ENCODE measurements around the gene REXO2. TPM values are rescaled to one million over a fixed set of nuclear protein-coding genes. Genes with fewer than 3 reads are reported as not detected.

REXO2 gene
- total and polyA plus RNA-seq, 2 of the 4 experiments (the other 2 are of a cell fraction): 179 to 255 TPM

DNA sequence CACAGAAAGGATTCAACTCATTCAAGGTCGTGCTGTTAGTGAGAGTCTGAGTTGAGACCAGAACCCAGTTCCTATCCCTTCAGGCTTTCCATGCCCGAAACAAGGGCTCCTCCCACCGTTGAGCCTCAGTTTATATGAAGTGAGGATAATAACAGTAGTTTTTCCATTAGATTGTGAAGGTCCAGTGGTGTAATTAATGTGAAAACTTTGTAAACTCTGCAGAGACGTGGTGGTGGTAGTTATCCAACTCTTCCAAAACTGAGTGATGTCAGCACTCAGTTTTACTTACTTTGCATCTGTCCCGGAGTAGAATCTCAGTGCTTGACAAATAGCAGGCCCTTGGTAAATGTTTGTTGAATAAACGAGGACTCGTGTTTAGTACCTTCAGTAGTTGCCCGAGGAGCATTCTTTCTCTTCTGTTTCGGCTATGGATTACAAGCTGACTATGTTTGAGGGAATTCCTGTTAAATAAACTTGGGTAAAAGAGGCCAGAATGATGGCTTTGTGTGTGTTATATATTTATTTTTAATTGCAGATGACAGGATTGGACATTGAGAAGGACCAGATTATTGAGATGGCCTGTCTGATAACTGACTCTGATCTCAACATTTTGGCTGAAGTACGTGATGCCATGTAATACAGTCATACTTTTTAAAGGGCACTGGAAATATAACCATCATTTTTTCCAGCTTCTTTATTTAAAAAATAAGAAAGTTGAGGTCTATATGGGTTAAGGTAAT lies 1.0 kb downstream of the REXO2 start:
- Histone ChIP-seq H2AK5ac (ENCODE audit: low read depth, low read length) (peak overlapping the region; percentile 91), H3K9ac (ENCODE audit: low read depth, low read length) (peak overlapping the region; percentile 98), H3K14ac (replicated peaks; ENCODE audit: low read depth, low read length) (peak overlapping the region; percentile 94), H3K4me1 (ENCODE audit: control insufficient read depth, insufficient read depth, low read length) (peaks cover 5% of the 10 kb centered on the region), H3K18ac (ENCODE audit: low read depth, low read length) (peak overlapping the region; percentile 60), H2BK120ac (ENCODE audit: low read depth, low read length) (peak overlapping the region; percentile 73), H3K36me3 (ENCODE audit: control insufficient read depth, insufficient read depth, low read length) (peaks cover 4% of the 10 kb centered on the region), H3K27ac (ENCODE audit: insufficient read depth, low read length) (peak overlapping the region; percentile 90), H3K9me3 (ENCODE audit: control insufficient read depth, insufficient read depth, low read length) (no peaks in the 10 kb centered on the region), H2AK9ac (replicated peaks; ENCODE audit: low read depth, low read length, poor library complexity) (peak overlapping the region; percentile 98), H2AFZ (replicated peaks; ENCODE audit: low read length, poor library complexity) (peak overlapping the region; percentile 98), H3K9me1 (ENCODE audit: insufficient read depth, low read length) (peaks cover 8% of the 10 kb centered on the region; the same call in 1 of the 2 replicates), H4K5ac (ENCODE audit: low read depth, low read length) (peak overlapping the region; percentile 36; the same call in 1 of the 2 replicates), H3K79me1 (ENCODE audit: low read depth in 1 of 2, low read length in 2 of 2) (peaks cover 11 to 45% of the 10 kb centered on the region in 2 experiments; a peak in 2 of 4 replicates), H4K20me1 (ENCODE audit: insufficient read depth, low read length) (peaks cover 8% of the 10 kb centered on the region), H2BK15ac (ENCODE audit: low read depth, low read length) (peak overlapping the region; percentile 6; the same call in 1 of the 3 replicates), H3K4me3 (ENCODE audit: insufficient read depth, low read depth, low read length) (peak overlapping the region; percentile 89), H2BK5ac (ENCODE audit: low read depth, low read length, poor library complexity, severe bottlenecking) (peak overlapping the region; percentile 89), H3K4me2 (ENCODE audit: low read depth, low read length) (peak overlapping the region; percentile 77), H4K8ac (ENCODE audit: low read depth in 2 of 2, low read length in 2 of 2) (peak overlapping the region; percentile 21 to 81; a peak in 3 of 4 replicates), H3K56ac (ENCODE audit: extremely low read depth, insufficient read depth, low read length) (peak overlapping the region; percentile 89), H2BK20ac (ENCODE audit: low read depth, low read length) (peak overlapping the region; percentile 54; the same call in 1 of the 2 replicates), H3K27me3 (ENCODE audit: control insufficient read depth, insufficient read depth, low read length) (no peaks in the 10 kb centered on the region), H3K4ac (ENCODE audit: low read depth, low read length) (peak overlapping the region; percentile 91), H4K91ac (ENCODE audit: insufficient read depth, low read depth, low read length) (peak overlapping the region; percentile 86), H3K23ac (ENCODE audit: low read depth, low read length) (peak overlapping the region; percentile 66)
- DNase-seq: peak; percentile 29
- intact Hi-C loops (cut with micrococcal nuclease) (loop anchor here (2.0 kb wide), 1 partner anchor 91 kb away; no protein-coding TSS in a partner anchor), dilution Hi-C loops (cut with HindIII; ENCODE audit: low sequenced_read_pairs, unreplicated experiment) (no loop called here), in situ Hi-C loops (cut with MboI; ENCODE audit: low sequenced_read_pairs) (loop anchor here (10.0 kb wide), 1 partner anchor 85 kb away; no protein-coding TSS in a partner anchor)
- ChIA-PET POLR2A (ENCODE audit: unreplicated experiment) (no interaction called here), CTCF (interaction anchor here (0.5 to 1.1 kb wide), 2 partner anchors 10 to 179 kb away, joined by 3 to 4 read pairs; no protein-coding TSS in a partner anchor)
- ATAC-seq (ENCODE audit: low read depth): peak; percentile 8
- WGBS, 2 experiments (ENCODE audit: extremely low coverage in 2 of 2, insufficient read length in 1 of 2): no CpG with 5 or more reads among the region's 10 CpGs
- BruUV-seq (replicated peaks): no TSS peak
- TF ChIP-seq FOS (IDR thresholded peaks at IDR 0.05; ENCODE audit: low read depth, low read length) (no peak), MAFK (IDR thresholded peaks at IDR 0.05; ENCODE audit: low read depth, low read length) (no peak), MAZ (IDR thresholded peaks at IDR 0.05; ENCODE audit: borderline replicate concordance, low read depth, low read length) (no peak), RFX5 (IDR thresholded peaks at IDR 0.05; ENCODE audit: low read depth, low read length) (no peak), RAD21 (IDR thresholded peaks at IDR 0.05; ENCODE audit: low read length) (no peak), SMC3 (IDR thresholded peaks at IDR 0.05; ENCODE audit: low read depth, low read length) (no peak), CHD1 (IDR thresholded peaks at IDR 0.05; ENCODE audit: low read depth, low read length) (no peak), NFE2L2 (IDR thresholded peaks at IDR 0.05; ENCODE audit: low read depth, low read length) (no peak), BHLHE40 (IDR thresholded peaks at IDR 0.05; ENCODE audit: low read depth, low read length) (no peak), CEBPB (IDR thresholded peaks at IDR 0.05; ENCODE audit: low read depth, low read length) (no peak), MXI1 (IDR thresholded peaks at IDR 0.05; ENCODE audit: borderline replicate concordance, low read depth, low read length) (no peak), POLR2A (IDR thresholded peaks at IDR 0.05; ENCODE audit: low read depth, low read length) (no peak; the same call in 1 of the 2 replicates)
- TF ChIP-seq, protein P1, sequence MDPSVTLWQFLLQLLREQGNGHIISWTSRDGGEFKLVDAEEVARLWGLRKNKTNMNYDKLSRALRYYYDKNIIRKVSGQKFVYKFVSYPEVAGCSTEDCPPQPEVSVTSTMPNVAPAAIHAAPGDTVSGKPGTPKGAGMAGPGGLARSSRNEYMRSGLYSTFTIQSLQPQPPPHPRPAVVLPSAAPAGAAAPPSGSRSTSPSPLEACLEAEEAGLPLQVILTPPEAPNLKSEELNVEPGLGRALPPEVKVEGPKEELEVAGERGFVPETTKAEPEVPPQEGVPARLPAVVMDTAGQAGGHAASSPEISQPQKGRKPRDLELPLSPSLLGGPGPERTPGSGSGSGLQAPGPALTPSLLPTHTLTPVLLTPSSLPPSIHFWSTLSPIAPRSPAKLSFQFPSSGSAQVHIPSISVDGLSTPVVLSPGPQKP (IDR thresholded peaks at IDR 0.05; ENCODE audit: borderline replicate concordance, low read depth, low read length): no peak
- TF ChIP-seq, protein P2, sequence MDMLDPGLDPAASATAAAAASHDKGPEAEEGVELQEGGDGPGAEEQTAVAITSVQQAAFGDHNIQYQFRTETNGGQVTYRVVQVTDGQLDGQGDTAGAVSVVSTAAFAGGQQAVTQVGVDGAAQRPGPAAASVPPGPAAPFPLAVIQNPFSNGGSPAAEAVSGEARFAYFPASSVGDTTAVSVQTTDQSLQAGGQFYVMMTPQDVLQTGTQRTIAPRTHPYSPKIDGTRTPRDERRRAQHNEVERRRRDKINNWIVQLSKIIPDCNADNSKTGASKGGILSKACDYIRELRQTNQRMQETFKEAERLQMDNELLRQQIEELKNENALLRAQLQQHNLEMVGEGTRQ (IDR thresholded peaks at IDR 0.05; ENCODE audit: low read depth, low read length): no peak
